Esophagus muscularis mucosa (tissue), 4 donors: ENCODE data around the gene LHX8. TPM values are rescaled to one million over a fixed set of nuclear protein-coding genes. Genes with fewer than 3 reads are reported as not detected.

Experiments
- DNase-seq: peaks from one replicate; pipeline ENCODE4 v3.0.0-alpha.2; 2017; ENCODE audit errors: extremely low spot score
- H3K27ac ChIP-seq, 4 donors: fragments of 200-600 bp; sonication (generic); replicated peaks in 1 of 4; 1 replicate in 3 of 4; 2 replicates in 1 of 4; pipeline ENCODE4 v1.5.1; 2016 to 2019; ENCODE audit warnings: mild to moderate bottlenecking in 1 of 4
- H3K27me3 ChIP-seq, 4 donors: fragments of 200-600 bp; sonication (generic); one replicate each; pipeline versions ENCODE4 v1.5.1 to v1.6.0; 2016 to 2019
- H3K36me3 ChIP-seq, 4 donors: fragments of 200-600 bp; sonication (generic); one replicate each; pipeline ENCODE4 v1.5.1; 2016 to 2019
- H3K4me1 ChIP-seq, 4 donors: fragments of 200-600 bp; sonication (generic); one replicate each; pipeline ENCODE4 v1.5.1; 2016 to 2019
- H3K4me3 ChIP-seq, 4 donors: fragments of 200-600 bp; sonication (generic); 1 replicate in 2 of 4; 2 replicates in 2 of 4; pipeline ENCODE4 v1.5.1; 2016 to 2019; ENCODE audit warnings: mild to moderate bottlenecking in 4 of 4, moderate library complexity in 1 of 4
- H3K9me3 ChIP-seq, 4 donors: fragments of 200-600 bp; sonication (generic); 1 replicate in 3 of 4; 2 replicates in 1 of 4; pipeline ENCODE4 v1.5.1; 2016 to 2019
- CTCF ChIP-seq, 3 experiments: fragments of 200-600 bp in 2 of 3; fragments of 450-650 bp in 1 of 3; sonication (generic) in 2 of 3; IDR thresholded peaks; one replicate each; pipeline ENCODE4 v1.5.1; 2017 to 2019; ENCODE audit warnings: antibody characterized with exemption in 3 of 3, mild to moderate bottlenecking in 2 of 3, moderate library complexity in 1 of 3
- EP300 ChIP-seq: sonication (generic); formaldehyde crosslinking; IDR thresholded peaks from one replicate; pipeline ENCODE4 v1.6.1; 2017; ENCODE audit warnings: antibody characterized with exemption
- POLR2A ChIP-seq: fragments of 450-650 bp; IDR thresholded peaks from one replicate; pipeline ENCODE4 v1.6.1; 2017; ENCODE audit warnings: antibody characterized with exemption, moderate library complexity, mild to moderate bottlenecking, low read depth
- POLR2AphosphoS5 ChIP-seq, 2 donors: sonication (generic); formaldehyde crosslinking; IDR thresholded peaks; one replicate each; pipeline ENCODE4 v1.6.1; 2017; ENCODE audit warnings: antibody characterized with exemption in 2 of 2
- WGBS: methylation state at CpG from one replicate; pipeline ENCODE4 v1.1.5; 2018; 5-methylcytosine and 5-hydroxymethylcytosine counted together
- intact Hi-C: fragments of 100-400 bp; cut with DNase I; formaldehyde crosslinking; loops from one replicate; pipeline ENCODE4 v1.15.1; 2023
- total RNA-seq, 4 donors: library from RNA; depleted of rRNA; stranded (reverse); fragments of >200 nt; gene quantifications; one replicate each; pipeline versions ENCODE4 v1.1.0 to v1.2.1, GENCODE V29; 2016

The LHX8 gene
- total RNA-seq, 4 donors from 2014 or later: not detected

- H3K4me1 ChIP-seq: peaks cover 14 to 56% (median 46%) of the 10 kb centered on the region in 4 donors
- DNase-seq: no peak
- H3K36me3 ChIP-seq: no peaks in the 10 kb centered on the region
- H3K27me3 ChIP-seq: peaks cover 3 to 100% (median 94%) of the 10 kb centered on the region in 4 donors
- WGBS: 10% methylated on average over 23 of the region's 23 CpGs
- H3K9me3 ChIP-seq: no peaks in the 10 kb centered on the region
- H3K27ac ChIP-seq: no peak overlapping the region
- H3K4me3 ChIP-seq: no peak overlapping the region
- TF ChIP-seq CTCF (IDR thresholded peaks at IDR 0.05) (no peak), EP300 (no peak), POLR2AphosphoS5 (IDR thresholded peaks at IDR 0.05) (no peak), POLR2A (no peak)
- intact Hi-C loops: no loop called here
Observed at GRCh38 chr1:75132242-75132811, 1.9 kb upstream of the LHX8 start.

- WGBS: 5% methylated on average over 23 of the region's 23 CpGs
- intact Hi-C loops: no loop called here
- no peak overlapping the region for H3K27ac ChIP-seq
Observed at GRCh38 chr1:75132812-75133619, 1.2 kb upstream of the LHX8 start.

GRCh38 chr1:75134647-75135572 is 722 bp downstream of the LHX8 start:
- 5% methylated on average over 40 of the region's 54 CpGs for WGBS
- DNase-seq: no peak
- H3K4me3 ChIP-seq: peak overlapping the region; percentile 39 to 55 (median 44)
- H3K36me3 ChIP-seq: no peaks in the 10 kb centered on the region
- peaks cover 14 to 52% (median 42%) of the 10 kb centered on the region in 4 donors for H3K4me1 ChIP-seq
- intact Hi-C loops: no loop called here
- H3K27me3 ChIP-seq: peaks cover 3 to 99% (median 81%) of the 10 kb centered on the region in 4 donors
- H3K9me3 ChIP-seq: no peaks in the 10 kb centered on the region
- TF ChIP-seq CTCF (IDR thresholded peaks at IDR 0.05): no peak
- no peak for TF ChIP-seq POLR2AphosphoS5 (IDR thresholded peaks at IDR 0.05)
- TF ChIP-seq EP300: no peak
- TF ChIP-seq POLR2A: no peak
- no peak overlapping the region for H3K27ac ChIP-seq

More at GRCh38 chr1:75132812-75133619, 1.2 kb upstream of the LHX8 start:
- DNase-seq: no peak
- no peaks in the 10 kb centered on the region for H3K36me3 ChIP-seq
- TF ChIP-seq CTCF (IDR thresholded peaks at IDR 0.05) (no peak), EP300 (no peak), POLR2AphosphoS5 (IDR thresholded peaks at IDR 0.05) (no peak), POLR2A (no peak)
- H3K27me3 ChIP-seq: peaks cover 3 to 100% (median 93%) of the 10 kb centered on the region in 4 donors
- no peaks in the 10 kb centered on the region for H3K9me3 ChIP-seq
- peaks cover 14 to 56% (median 45%) of the 10 kb centered on the region in 4 donors for H3K4me1 ChIP-seq
- no peak overlapping the region for H3K4me3 ChIP-seq

- Histone ChIP-seq H3K36me3 (no peaks in the 10 kb centered on the region), H3K4me1 (peaks cover 14 to 45% (median 35%) of the 10 kb centered on the region in 4 donors), H3K9me3 (no peaks in the 10 kb centered on the region), H3K27ac (peak overlapping the region in 1 of 4 donors; percentile 11), H3K27me3 (peaks cover 0 to 97% (median 74%) of the 10 kb centered on the region in 4 donors), H3K4me3 (peak overlapping the region; percentile 39 to 55 (median 44))
- WGBS: 7% methylated on average over 17 of the region's 23 CpGs
- intact Hi-C loops: no loop called here
- TF ChIP-seq POLR2A (no peak), CTCF (IDR thresholded peaks at IDR 0.05) (no peak), EP300 (no peak), POLR2AphosphoS5 (IDR thresholded peaks at IDR 0.05) (no peak)
- DNase-seq: no peak
Observed at GRCh38 chr1:75135573-75136194, 1.5 kb downstream of the LHX8 start.
